SJSA1 (cell line): Measurements from ENCODE around the gene PIN4. TPM values are rescaled to one million over a fixed set of nuclear protein-coding genes. Genes with fewer than 3 reads are reported as not detected.
"Not testable (repeated sequence)": the region's sequence is repeated elsewhere in the genome, so short reads cannot be mapped to it uniquely, and the experiment has no call there.

Experiments used
- DNase-seq, 2 experiments: peaks; one replicate each; pipeline ENCODE4 v3.0.0-alpha.2; 2015 to 2020; ENCODE audit warnings: low spot score in 2 of 2, low read depth in 1 of 2
- H3K27ac ChIP-seq: fragments of 250-450 bp; sonication (Bioruptor Pico); 2 replicates; pipeline ENCODE4 v1.5.1; 2020; ENCODE audit warnings: mild to moderate bottlenecking, moderate library complexity
- H3K27me3 ChIP-seq: fragments of 250-450 bp; sonication (Bioruptor Pico); replicated peaks from 2 replicates; pipeline ENCODE4 v1.5.1; 2020; ENCODE audit warnings: mild to moderate bottlenecking, moderate library complexity
- H3K36me3 ChIP-seq: fragments of 250-450 bp; sonication (Bioruptor Pico); 2 replicates; pipeline ENCODE4 v1.5.1; 2020; ENCODE audit warnings: mild to moderate bottlenecking
- H3K4me1 ChIP-seq: fragments of 250-450 bp; sonication (Bioruptor Pico); replicated peaks from 2 replicates; pipeline ENCODE4 v1.6.1; 2021; ENCODE audit warnings: mild to moderate bottlenecking
- H3K4me3 ChIP-seq: fragments of 250-450 bp; sonication (Bioruptor Pico); 2 replicates; pipeline ENCODE4 v1.5.1; 2020; ENCODE audit warnings: mild to moderate bottlenecking
- H3K9me3 ChIP-seq: fragments of 250-450 bp; sonication (Bioruptor Pico); replicated peaks from 2 replicates; pipeline ENCODE4 v1.5.1; 2020; ENCODE audit warnings: mild to moderate bottlenecking
- total RNA-seq: library from RNA; depleted of rRNA; stranded (reverse); fragments of >200 nt; shearing (Covaris generic); gene quantifications from 2 replicates; pipeline ENCODE4 v1.2.3, GENCODE V29; 2014

The PIN4 gene
- total RNA-seq, 1 experiment from 2014 or later: 7.2 TPM

GRCh38 chrX:72159769-72160168 lies 21.8 kb upstream of the PIN4 start:
- no peak overlapping the region for H3K4me3 ChIP-seq
- H3K27ac ChIP-seq: no peak overlapping the region

GRCh38 chrX:72165551-72165950 lies 16.0 kb upstream of the PIN4 start:
- H3K27ac ChIP-seq: no peak overlapping the region

More at GRCh38 chrX:72159769-72160168, 21.8 kb upstream of the PIN4 start:
- Histone ChIP-seq H3K36me3 (no peaks in the 10 kb centered on the region), H3K4me1 (no peaks in the 10 kb centered on the region), H3K27me3 (no peaks in the 10 kb centered on the region), H3K9me3 (no peaks in the 10 kb centered on the region)
- DNase-seq: no peak

GRCh38 chrX:72169008-72169728 lies 12.4 kb upstream of the PIN4 start:
- Histone ChIP-seq H3K4me3 (no peak overlapping the region), H3K27ac (no peak overlapping the region), H3K4me1 (no peaks in the 10 kb centered on the region), H3K9me3 (no peaks in the 10 kb centered on the region), H3K27me3 (no peaks in the 10 kb centered on the region), H3K36me3 (no peaks in the 10 kb centered on the region)
- no peak for DNase-seq

More at GRCh38 chrX:72165551-72165950, 16.0 kb upstream of the PIN4 start:
- Histone ChIP-seq H3K4me3 (no peak overlapping the region), H3K4me1 (no peaks in the 10 kb centered on the region), H3K9me3 (no peaks in the 10 kb centered on the region), H3K27me3 (no peaks in the 10 kb centered on the region), H3K36me3 (no peaks in the 10 kb centered on the region)
- DNase-seq: no peak

GRCh38 chrX:72176289-72176688 lies 5.3 kb upstream of the PIN4 start:
- H3K27me3 ChIP-seq, DNase-seq, H3K36me3 ChIP-seq, H3K4me3 ChIP-seq, H3K27ac ChIP-seq, H3K9me3 ChIP-seq, H3K4me1 ChIP-seq: not testable (repeated sequence)

- Histone ChIP-seq H3K9me3 (no peaks in the 10 kb centered on the region), H3K36me3 (peaks cover 2% of the 10 kb centered on the region; the same call in 1 of the 2 replicates), H3K27me3 (no peaks in the 10 kb centered on the region), H3K4me3 (no peak overlapping the region), H3K27ac (no peak overlapping the region), H3K4me1 (peaks cover 4% of the 10 kb centered on the region; the same call in 1 of the 2 replicates)
- no peak for DNase-seq
Observed at GRCh38 chrX:72176981-72177380, 4.6 kb upstream of the PIN4 start.

GRCh38 chrX:72180539-72180938 lies 1.0 kb upstream of the PIN4 start:
- Histone ChIP-seq H3K36me3 (peaks cover 2% of the 10 kb centered on the region; the same call in 1 of the 2 replicates), H3K27ac (peak overlapping the region; percentile 65), H3K4me3 (peak overlapping the region; percentile 56), H3K9me3 (no peaks in the 10 kb centered on the region), H3K4me1 (peaks cover 4% of the 10 kb centered on the region; the same call in 1 of the 2 replicates), H3K27me3 (no peaks in the 10 kb centered on the region)
- no peak for DNase-seq

- Histone ChIP-seq H3K27ac (no peak overlapping the region), H3K9me3 (no peaks in the 10 kb centered on the region), H3K4me3 (no peak overlapping the region; the same call in 1 of the 2 replicates), H3K27me3 (no peaks in the 10 kb centered on the region), H3K4me1 (peaks cover 4% of the 10 kb centered on the region; the same call in 1 of the 2 replicates), H3K36me3 (peaks cover 2% of the 10 kb centered on the region; the same call in 1 of the 2 replicates)
- no peak for DNase-seq
Observed at GRCh38 chrX:72182924-72183323, 1.4 kb downstream of the PIN4 start.

GRCh38 chrX:72201836-72202536 lies 20.4 kb downstream of the PIN4 start:
- H3K4me3 ChIP-seq: peak overlapping the region; percentile 22
- H3K36me3 ChIP-seq: peaks cover 45% of the 10 kb centered on the region
- no peaks in the 10 kb centered on the region for H3K27me3 ChIP-seq
- H3K27ac ChIP-seq: peak overlapping the region; percentile 96
- H3K9me3 ChIP-seq: no peaks in the 10 kb centered on the region
- peaks cover 22% of the 10 kb centered on the region for H3K4me1 ChIP-seq
- DNase-seq: peak; percentile 58 to 70

GRCh38 chrX:72202792-72203401 lies 21.3 kb downstream of the PIN4 start:
- Histone ChIP-seq H3K9me3 (no peaks in the 10 kb centered on the region), H3K4me3 (no peak overlapping the region), H3K27ac (peak overlapping the region; percentile 96), H3K27me3 (no peaks in the 10 kb centered on the region), H3K36me3 (peaks cover 45% of the 10 kb centered on the region), H3K4me1 (peaks cover 22% of the 10 kb centered on the region)
- DNase-seq: peak in 1 of 2 experiments; percentile 9

GRCh38 chrX:72203421-72203820 lies 21.9 kb downstream of the PIN4 start:
- Histone ChIP-seq H3K4me1 (peaks cover 22% of the 10 kb centered on the region), H3K27ac (no peak overlapping the region), H3K4me3 (no peak overlapping the region), H3K27me3 (no peaks in the 10 kb centered on the region), H3K9me3 (no peaks in the 10 kb centered on the region), H3K36me3 (peaks cover 49% of the 10 kb centered on the region)
- DNase-seq: no peak

GRCh38 chrX:72205706-72206105 lies 24.1 kb downstream of the PIN4 start:
- no peak for DNase-seq
- H3K36me3 ChIP-seq: peaks cover 48% of the 10 kb centered on the region

GRCh38 chrX:72207366-72207765 lies 25.8 kb downstream of the PIN4 start:
- Histone ChIP-seq H3K4me1 (peaks cover 11% of the 10 kb centered on the region), H3K27ac (no peak overlapping the region), H3K4me3 (no peak overlapping the region), H3K27me3 (no peaks in the 10 kb centered on the region), H3K36me3 (peaks cover 47% of the 10 kb centered on the region), H3K9me3 (no peaks in the 10 kb centered on the region)
- DNase-seq: no peak

More at GRCh38 chrX:72205706-72206105, 24.1 kb downstream of the PIN4 start:
- H3K4me3 ChIP-seq: no peak overlapping the region
- peaks cover 22% of the 10 kb centered on the region for H3K4me1 ChIP-seq
- H3K9me3 ChIP-seq: no peaks in the 10 kb centered on the region
- no peak overlapping the region for H3K27ac ChIP-seq
- no peaks in the 10 kb centered on the region for H3K27me3 ChIP-seq

GRCh38 chrX:72208126-72208800 lies 26.7 kb downstream of the PIN4 start:
- Histone ChIP-seq H3K4me1 (peaks cover 2% of the 10 kb centered on the region), H3K9me3 (no peaks in the 10 kb centered on the region), H3K27ac (no peak overlapping the region), H3K27me3 (no peaks in the 10 kb centered on the region), H3K36me3 (peaks cover 42% of the 10 kb centered on the region), H3K4me3 (no peak overlapping the region)
- DNase-seq: no peak
